ENCODE measurements around the gene DGKQ.
"Not testable (repeated sequence)": the region's sequence is repeated elsewhere in the genome, so short reads cannot be mapped to it uniquely, and the experiment has no call there.

The DGKQ gene

DNA sequence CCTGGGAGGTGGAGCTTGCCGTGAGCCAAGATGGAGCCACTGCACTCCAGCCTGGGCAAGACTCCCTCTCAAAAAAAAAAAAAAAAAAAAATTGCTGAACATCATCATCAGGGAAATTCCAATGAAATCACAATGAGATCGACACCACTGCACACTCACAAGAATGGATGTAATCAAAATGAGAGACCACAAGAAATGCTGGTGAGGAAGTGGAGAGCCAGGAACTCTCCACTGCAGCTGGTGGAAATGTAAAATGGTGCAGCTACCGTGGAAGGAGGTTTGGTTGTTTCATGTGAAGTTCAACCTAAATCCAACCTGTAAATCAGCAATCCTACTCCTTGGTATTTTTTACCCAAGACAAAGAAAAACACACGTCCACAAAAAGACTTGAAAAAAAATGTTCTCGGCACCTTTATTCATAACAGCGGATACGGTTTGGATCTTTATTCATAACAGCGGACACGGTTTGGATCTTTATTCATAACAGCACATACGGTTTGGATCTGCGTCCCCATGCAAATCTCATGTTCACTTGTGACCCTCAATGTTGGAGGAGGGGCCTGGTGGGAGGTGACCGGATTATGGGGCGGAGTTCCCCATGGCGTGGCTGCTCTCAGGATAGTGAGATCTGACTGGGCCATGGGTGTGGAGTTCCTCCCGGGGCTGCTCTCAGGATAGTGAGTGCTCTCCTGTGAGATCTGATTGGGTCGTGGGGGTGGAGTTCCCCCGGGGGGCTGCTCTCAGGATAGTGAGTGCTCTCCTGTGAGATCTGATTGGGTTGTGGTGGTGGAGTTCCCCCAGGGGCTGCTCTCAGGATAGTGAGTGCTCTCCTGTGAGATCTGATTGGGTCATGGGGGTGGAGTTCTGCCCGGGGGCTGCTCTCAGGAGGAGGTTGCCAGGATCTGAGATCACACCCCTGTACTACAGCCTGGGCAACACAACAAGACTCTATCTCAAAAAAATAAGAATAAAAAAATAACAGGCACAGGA lies 49.0 kb downstream of the DGKQ start:
- DNase-seq = peak; percentile 83 to 92 (median 87)

DNA sequence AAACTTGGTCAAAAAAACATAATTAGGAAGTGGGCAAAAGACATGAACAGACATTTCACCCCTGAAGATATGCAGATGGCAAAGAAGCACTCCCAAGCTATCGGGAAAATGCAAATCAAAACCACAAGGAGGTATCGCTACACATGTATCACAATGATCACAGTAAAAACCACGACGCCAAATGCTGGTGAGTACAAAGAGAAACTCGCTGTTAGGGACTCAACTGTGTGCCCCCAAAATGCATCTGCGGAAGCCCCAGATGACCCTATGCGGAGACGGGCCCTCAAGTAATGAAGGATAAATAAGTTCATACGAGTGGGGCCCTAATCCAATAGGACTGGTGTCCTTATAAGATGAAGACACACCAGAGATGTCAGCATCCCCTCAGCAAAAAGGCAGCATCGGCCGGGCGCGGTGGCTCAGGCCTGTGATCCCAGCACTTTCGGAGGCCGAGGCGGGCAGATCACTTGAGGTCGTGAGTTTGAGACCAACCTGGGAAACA lies 51.5 kb downstream of the DGKQ start:
- no peak for DNase-seq

DNA sequence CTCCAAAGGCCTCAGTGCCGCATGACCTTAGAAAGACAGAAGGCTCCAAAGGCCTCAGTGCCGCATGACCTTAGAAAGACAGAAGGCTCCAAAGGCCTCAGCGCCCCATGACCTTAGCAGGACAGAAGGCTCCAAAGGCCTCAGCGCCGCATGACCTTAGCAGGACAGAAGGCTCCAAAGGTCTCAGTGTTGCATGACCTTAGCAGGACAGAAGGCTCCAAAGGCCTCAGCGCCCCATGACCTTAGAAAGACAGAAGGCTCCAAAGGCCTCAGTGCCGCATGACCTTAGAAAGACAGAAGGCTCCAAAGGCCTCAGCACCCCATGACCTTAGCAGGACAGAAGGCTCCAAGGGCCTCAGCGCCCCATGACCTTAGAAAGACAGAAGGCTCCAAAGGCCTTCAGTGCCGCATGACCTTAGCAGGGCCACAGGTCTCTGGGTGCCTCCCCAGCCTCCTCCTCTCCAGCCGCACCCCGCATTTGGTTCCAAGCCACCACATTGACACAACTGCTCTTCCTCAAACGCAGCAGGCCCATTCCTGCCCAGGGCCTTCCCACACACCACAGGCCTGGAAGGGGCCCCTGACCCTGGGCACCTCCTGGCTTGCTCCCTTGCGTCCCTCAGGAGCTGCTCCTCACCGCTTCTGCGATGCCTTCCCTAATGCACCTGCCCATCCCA lies 54.2 kb downstream of the DGKQ start:
- not testable (repeated sequence) for DNase-seq

DNA sequence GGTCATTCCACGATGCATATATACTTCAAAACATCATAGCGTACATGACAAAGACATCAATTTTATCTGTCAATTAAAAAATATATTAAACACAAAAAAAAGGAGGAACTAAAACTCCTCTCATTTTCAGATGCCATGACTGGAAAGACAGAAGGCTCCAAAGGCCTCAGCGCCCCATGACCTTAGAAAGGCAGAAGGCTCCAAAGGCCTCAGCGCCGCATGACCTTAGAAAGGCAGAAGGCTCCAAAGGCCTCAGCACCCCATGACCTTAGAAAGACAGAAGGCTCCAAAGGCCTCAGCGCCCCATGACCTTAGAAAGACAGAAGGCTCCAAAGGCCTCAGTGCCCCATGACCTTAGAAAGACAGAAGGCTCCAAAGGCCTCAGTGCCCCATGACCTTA lies 54.8 kb downstream of the DGKQ start:
- DNase-seq = not testable (repeated sequence)

DNA sequence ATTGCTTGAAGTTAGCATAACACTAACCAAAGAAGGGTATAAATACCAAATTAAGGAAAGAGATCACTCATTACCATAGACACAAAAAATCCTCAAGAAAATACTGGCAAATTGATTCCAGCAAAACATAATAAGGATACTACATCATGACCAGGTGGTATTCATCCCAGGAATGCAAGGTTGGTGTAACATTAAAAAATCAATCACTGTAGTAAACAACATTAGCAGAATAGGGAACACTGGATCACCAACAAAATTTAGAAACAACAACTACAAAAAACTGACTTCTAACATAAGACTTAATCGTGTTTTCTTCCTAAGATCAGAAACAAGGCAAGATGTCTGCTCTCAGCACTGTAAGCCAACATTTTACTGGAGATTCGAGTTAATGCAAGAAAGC lies 55.4 kb downstream of the DGKQ start:
- no peak for DNase-seq

DNA sequence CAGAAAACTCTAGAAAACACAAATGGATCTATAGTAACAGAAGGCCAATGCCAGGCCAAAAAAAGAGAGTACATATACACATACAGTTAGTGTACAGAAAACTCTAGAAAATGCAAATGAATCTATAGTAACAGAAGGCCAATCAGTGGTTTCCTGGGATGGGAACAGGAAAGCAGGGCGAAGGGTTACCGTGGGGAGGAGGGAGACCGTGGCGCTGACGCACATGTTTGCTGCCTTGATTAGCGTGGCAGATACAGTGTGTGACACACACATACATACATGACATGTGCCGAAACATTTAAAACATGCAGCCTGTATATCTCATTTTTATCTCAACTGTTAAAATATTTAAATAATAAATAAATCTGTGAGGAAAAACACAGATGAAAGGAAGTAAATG lies 55.9 kb downstream of the DGKQ start:
- DNase-seq = no peak

DNA sequence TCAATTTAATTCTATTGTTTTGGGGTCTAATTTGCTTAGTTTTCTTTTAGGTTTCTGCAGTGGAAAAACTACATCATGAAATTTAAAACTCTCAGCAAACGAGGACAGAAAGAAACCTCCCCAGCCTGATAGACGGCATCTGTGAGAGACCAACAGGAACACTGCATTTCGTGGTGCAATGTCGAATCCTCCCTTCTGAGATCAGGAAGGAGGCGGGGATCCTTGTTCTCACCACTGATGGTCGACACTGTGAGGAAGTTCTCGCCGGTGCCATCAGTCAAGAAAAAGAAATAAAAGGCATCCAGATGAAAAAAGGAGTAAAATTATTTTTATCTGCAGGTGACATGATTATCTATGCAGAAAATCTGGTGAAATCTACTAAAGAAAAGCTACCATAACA lies 57.8 kb downstream of the DGKQ start:
- peak; percentile 70 to 73 (median 73) for DNase-seq

DNA sequence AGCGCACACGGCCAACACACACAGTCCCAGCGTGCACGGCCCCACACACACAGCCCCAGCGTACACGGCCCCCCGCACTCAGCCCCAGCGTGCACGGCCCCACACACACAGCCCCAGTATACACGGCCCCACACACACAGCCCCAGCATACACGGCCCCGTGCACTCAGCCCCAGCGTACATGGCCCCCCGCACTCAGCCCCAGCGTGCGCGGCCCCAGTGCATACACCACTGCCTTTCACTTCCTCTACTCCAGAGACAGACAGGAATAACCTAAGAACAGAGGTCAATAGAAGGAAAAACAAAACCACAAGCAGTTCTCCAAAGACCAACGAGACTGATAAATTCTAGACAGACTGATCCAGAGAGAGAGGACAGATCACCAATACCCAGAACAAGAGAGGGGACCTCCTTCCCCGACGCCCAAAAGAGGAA lies 58.3 kb downstream of the DGKQ start:
- DNase-seq = peak in 2 of 3 donors; percentile 45 to 49

DNA sequence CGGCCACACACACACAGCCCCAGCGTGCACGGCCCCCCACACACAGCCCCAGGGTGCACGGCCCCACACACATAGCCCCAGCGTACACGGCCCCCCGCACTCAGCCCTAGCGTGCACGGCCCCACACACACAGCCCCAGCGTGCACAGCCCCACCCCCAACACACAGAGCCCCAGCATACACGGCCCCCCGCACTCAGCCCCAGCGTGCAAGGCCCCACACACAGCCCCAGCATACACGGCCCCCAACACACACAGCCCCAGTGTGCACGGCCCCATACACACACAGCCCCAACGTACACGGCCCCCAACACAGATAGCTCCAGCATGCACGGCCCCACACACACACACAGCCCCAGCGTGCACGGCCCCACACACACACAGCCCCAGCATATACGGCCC lies 58.8 kb downstream of the DGKQ start:
- DNase-seq = no peak

DNA sequence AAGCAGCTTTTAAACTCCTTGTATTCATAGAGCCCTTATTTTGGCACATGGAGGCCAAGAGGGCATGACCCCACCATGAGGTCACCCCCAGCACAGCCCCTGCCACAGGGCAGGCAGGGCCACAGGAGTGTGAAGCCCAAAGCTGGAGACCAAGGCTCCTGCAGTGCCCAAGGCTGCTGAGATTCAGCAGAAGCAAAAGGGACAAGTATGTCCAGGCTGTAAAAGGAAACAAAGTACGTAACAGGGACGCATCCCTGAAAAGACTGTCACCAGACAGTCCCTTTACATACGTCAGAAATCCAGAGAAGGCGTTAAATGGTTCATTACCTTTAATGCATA lies 60.1 kb downstream of the DGKQ start:
- no peak for DNase-seq

DNA sequence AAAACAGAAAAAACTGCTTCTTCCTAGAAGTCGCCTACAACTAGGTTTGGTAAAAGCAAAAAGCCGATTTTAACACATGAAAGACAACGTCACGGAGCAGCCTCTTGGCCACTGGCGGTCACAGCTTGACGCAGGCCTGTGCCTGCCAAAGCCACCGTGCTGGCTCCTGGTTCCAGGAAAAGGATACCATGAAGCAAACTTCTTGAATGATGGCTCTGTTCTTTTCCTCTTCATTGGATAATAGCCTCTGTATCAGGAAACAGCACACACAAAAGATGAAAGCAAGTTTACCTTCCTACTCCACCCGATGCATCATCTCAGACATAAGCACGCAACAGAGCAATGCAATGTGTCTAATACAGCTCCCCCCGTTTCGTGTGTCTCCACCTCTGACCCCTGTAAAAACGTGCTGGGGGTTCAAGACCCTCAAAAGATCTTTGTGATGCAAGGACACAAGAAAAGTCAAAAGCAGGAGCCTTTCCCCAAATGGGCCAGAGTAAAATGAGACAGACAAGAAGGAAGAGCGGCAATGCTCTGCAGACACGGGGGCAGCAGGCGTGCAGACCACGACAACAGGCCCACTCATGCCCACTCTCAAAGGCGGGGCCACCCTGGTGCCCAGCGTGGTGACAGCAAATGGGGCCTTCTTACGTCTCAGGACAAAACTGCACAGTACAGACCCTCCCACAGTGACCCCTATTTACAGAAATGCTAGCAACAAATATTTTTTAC lies 60.7 kb downstream of the DGKQ start:
- DNase-seq = no peak

DNA sequence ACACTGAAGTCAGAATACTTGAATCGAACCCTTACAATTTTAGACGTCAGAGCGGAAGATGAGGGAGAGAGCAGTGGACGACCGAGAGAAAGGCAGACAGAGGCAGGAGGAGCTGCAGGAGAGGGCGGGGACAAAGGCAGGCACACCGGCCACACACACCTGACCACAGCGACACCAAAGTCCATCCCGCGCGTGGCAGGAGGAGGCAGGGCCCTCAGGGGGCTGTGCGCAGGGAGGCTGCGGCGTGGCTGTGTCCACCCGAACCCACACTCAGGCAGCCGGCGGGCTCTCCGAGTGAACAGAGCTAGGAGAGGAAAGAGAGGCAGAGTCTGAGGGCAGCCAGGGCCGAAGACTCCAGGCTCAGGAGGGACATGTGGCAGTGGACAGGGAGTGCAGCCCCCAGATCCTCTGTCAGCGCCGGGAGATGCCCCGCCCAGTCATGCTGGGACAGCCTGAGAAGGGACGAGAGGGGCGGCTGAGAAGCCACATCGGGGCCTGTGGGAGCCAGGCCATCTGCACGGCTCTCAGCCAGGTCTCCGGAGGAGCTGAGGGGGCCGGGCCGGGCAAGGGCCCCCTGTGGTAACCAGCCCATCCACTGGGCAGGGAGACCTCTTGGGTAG lies 61.4 kb downstream of the DGKQ start:
- DNase-seq = no peak

DNA sequence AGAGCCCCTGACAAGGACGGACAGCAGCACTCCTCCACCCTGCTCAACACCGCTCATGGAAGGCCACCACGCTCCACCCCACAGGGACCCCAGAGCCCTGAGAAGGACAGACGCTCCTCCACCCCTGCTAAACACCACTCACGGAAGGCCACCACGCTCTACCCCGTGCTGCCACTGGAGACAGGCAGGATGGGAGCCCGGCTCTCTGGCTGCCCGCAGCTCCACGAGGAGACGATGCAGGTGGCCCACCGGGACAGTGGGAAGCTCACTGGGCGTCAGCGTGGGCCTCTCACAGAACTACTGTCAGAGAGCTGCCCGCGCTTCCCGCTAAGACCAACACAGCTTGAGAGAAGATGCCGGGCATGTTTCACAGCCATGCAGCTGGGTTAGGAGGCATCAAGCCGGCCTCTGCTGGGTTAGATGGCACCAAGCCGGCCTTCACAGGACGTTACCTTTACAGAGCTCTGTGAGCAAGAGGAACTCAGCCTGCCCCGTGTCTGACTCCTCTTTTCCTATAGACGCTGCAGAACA lies 62.1 kb downstream of the DGKQ start:
- DNase-seq = no peak

DNA sequence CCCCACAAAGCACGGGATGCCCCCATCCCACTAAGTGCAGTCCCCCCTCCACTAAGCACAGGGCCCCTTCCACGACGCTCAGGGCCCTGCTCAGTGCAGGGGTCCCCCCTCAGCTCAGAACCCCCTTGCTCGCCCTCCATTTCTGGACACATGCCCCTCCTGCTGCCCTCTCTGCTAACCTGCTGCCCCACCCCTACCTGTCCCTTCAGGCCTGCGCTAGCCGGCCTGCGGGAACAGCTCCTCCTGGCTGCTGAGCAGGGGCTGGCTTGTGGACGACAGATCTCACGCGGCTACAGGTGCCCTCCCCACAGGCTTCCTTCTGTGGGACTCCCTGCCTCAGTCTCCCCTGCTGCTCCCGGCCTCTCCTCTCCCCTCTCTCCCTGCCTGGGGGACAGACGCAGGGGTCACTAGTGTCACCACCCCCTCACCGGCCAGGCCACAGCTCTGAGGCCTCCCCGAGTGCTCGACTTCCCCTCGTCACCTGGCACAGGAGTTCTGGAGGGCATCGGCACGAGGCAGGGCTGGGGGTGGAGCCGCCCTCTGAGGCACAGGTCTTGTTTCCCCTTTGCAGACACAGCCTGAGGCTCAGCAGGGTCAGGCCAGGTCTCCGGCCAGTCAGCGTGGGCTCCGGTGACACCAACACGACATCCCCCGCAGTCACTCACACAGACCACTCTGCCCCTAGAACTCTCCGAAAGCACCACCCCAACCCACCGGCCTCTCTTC lies 62.8 kb downstream of the DGKQ start:
- no peak for DNase-seq

DNA sequence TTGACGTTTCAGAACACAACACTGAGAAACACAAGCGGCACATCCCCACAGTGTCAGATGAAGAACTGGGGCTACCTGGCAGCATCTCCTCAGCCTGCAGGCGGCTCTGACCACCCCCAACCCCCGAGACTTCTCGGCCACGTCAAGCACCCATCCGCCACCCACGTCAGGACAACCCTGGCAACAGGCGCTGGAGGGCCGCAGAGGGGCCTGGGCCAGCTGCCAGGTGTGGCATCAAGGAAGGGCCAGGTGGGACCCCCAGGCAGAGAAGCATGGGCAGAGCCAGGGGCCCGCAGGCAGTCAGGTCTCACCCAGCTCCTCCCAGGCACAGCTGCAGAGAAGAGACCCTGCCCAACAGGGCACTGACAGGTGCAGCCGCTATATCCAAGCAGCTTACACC lies 63.5 kb downstream of the DGKQ start:
- DNase-seq = no peak

DNA sequence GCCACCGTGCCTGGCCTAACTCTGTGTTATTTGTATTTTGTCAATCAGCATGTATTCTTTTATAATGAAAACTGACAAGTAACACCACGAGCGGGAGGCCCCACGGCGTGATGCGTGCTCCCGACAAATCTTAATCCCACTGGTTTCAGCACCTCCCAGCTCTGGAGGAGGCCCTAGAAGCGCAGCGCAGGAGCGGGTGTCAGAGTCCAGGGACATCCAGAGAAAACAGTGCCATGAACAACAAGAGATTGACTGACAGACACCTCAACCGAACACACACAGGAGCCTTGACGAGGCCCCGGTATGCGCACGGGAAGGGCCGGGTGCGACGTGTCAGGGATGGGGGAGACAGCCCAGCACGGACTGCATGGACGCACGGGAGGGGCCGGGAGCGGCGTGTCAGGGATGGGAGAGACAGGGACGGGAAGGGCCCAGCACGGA lies 64.2 kb downstream of the DGKQ start:
- no peak for DNase-seq

Data from suppressor macrophage treated with lipopolysaccharide for 1 hour (primary cell).